Measurements from ENCODE around the gene MUTYH.

GRCh38 chr1:45329445-45329844 lies 10.8 kb downstream of the MUTYH start:
- TF ChIP-seq CEBPB (IDR thresholded peaks at IDR 0.05) (no peak), MYC (IDR thresholded peaks at IDR 0.05; ENCODE audit: borderline replicate concordance, low read length) (no peak), PBX3 (IDR thresholded peaks at IDR 0.05) (no peak), POLR2A (IDR thresholded peaks at IDR 0.05; ENCODE audit: low read length) (no peak), EP300 (IDR thresholded peaks at IDR 0.05) (no peak), RCOR1 (IDR thresholded peaks at IDR 0.05; ENCODE audit: low read depth, low read length) (no peak), CTCF (IDR thresholded peaks at IDR 0.05) (no peak), FOSL2 (IDR thresholded peaks at IDR 0.05) (no peak), FOSL2 (CRISPR knock-in tag; IDR thresholded peaks at IDR 0.05) (no peak), ELK1 (IDR thresholded peaks at IDR 0.05; ENCODE audit: low read depth, low read length) (no peak), CHD2 (IDR thresholded peaks at IDR 0.05; ENCODE audit: low read length, partially characterized antibody) (no peak), PHF8 (IDR thresholded peaks at IDR 0.05; ENCODE audit: borderline replicate concordance, low read depth) (no peak), ZSCAN20 (CRISPR knock-in tag; IDR thresholded peaks at IDR 0.05) (no peak), REST (IDR thresholded peaks at IDR 0.05) (no peak)

All from A549 (cell line).